ENCODE measurements around the gene KLHL25. TPM values are rescaled to one million over a fixed set of nuclear protein-coding genes. Genes with fewer than 3 reads are reported as not detected.
A peak's percentile ranks its signal among the peaks of the same experiment; 100 is the strongest.

KLHL25 gene
- 5.6 TPM for polyA plus RNA-seq
- long read RNA-seq, donor 1, full-length matches to known transcripts: 1 of 1 reads
- long read RNA-seq, donor 1, partial matches to known transcripts: 0 of 1 reads
- long read RNA-seq, donor 1, other reads (novel, unspliced or antisense): 0 of 1 reads
- long read RNA-seq, donor 2, full-length matches to known transcripts: 3 of 3 reads
- long read RNA-seq, donor 2, partial matches to known transcripts: 0 of 3 reads
- long read RNA-seq, donor 2, other reads (novel, unspliced or antisense): 0 of 3 reads
- long read RNA-seq, donor 3: 0 reads
- long read RNA-seq, donor 4: 0 reads
- long read RNA-seq, donor 5, full-length matches to known transcripts: 2 of 2 reads
- long read RNA-seq, donor 5, partial matches to known transcripts: 0 of 2 reads
- long read RNA-seq, donor 5, other reads (novel, unspliced or antisense): 0 of 2 reads
- long read RNA-seq, donor 6, full-length matches to known transcripts: 6 of 6 reads
- long read RNA-seq, donor 6, partial matches to known transcripts: 0 of 6 reads
- long read RNA-seq, donor 6, other reads (novel, unspliced or antisense): 0 of 6 reads
- long read RNA-seq, donor 7, full-length matches to known transcripts: 2 of 2 reads
- long read RNA-seq, donor 7, partial matches to known transcripts: 0 of 2 reads
- long read RNA-seq, donor 7, other reads (novel, unspliced or antisense): 0 of 2 reads
- long read RNA-seq, donor 8, full-length matches to known transcripts: 4 of 4 reads
- long read RNA-seq, donor 8, partial matches to known transcripts: 0 of 4 reads
- long read RNA-seq, donor 8, other reads (novel, unspliced or antisense): 0 of 4 reads
- long read RNA-seq, donor 9, full-length matches to known transcripts: 1 of 1 reads
- long read RNA-seq, donor 9, partial matches to known transcripts: 0 of 1 reads
- long read RNA-seq, donor 9, other reads (novel, unspliced or antisense): 0 of 1 reads
- long read RNA-seq, donor 10, full-length matches to known transcripts: 2 of 2 reads
- long read RNA-seq, donor 10, partial matches to known transcripts: 0 of 2 reads
- long read RNA-seq, donor 10, other reads (novel, unspliced or antisense): 0 of 2 reads
- long read RNA-seq, donor 11, full-length matches to known transcripts: 4 of 4 reads
- long read RNA-seq, donor 11, partial matches to known transcripts: 0 of 4 reads
- long read RNA-seq, donor 11, other reads (novel, unspliced or antisense): 0 of 4 reads

GRCh38 chr15:85794598-85795336 lies at the start of gene KLHL25:
TSS of gene KLHL25 (minus strand) at chr15:85794925. CDS start at chr15:85769810, 25,115 bp downstream.
- H3K27me3 ChIP-seq (ENCODE audit: control insufficient read depth, insufficient read depth, low read length): no peaks in the 10 kb centered on the region

GRCh38 chr15:85840802-85841152 lies 46.1 kb upstream of the KLHL25 start:
- DNase-seq: no peak
- peaks cover 35% of the 10 kb centered on the region for H3K4me1 ChIP-seq (ENCODE audit: control insufficient read depth, insufficient read depth, low read length)

More at GRCh38 chr15:85794598-85795336, at the start of gene KLHL25:
- Histone ChIP-seq H3K9me3 (ENCODE audit: control insufficient read depth, low read depth, low read length) (no peaks in the 10 kb centered on the region), H3K36me3 (ENCODE audit: control insufficient read depth, insufficient read depth, low read length) (no peaks in the 10 kb centered on the region), H3K4me1 (ENCODE audit: control insufficient read depth, insufficient read depth, low read length) (peaks cover 16% of the 10 kb centered on the region), H3K27ac (ENCODE audit: low read length) (peak within 1 kb of the TSS; percentile 80), H3K4me3 (ENCODE audit: low read length) (peak within 1 kb of the TSS; percentile 69)
- WGBS (ENCODE audit: insufficient coverage, low lambda C conversion rate): no CpG with 5 or more reads among the region's 71 CpGs
- DNase-seq: peak; percentile 95 to 97

GRCh38 chr15:85840079-85840801 lies 45.5 kb upstream of the KLHL25 start:
- peaks cover 35% of the 10 kb centered on the region for H3K4me1 ChIP-seq (ENCODE audit: control insufficient read depth, insufficient read depth, low read length)
- WGBS (ENCODE audit: insufficient coverage, low lambda C conversion rate): no CpG with 5 or more reads among the region's 32 CpGs
- no peaks in the 10 kb centered on the region for H3K9me3 ChIP-seq (ENCODE audit: control insufficient read depth, low read depth, low read length)
- no peak overlapping the region for H3K4me3 ChIP-seq (ENCODE audit: low read length)
- peaks cover 4% of the 10 kb centered on the region for H3K27me3 ChIP-seq (ENCODE audit: control insufficient read depth, insufficient read depth, low read length)
- H3K36me3 ChIP-seq (ENCODE audit: control insufficient read depth, insufficient read depth, low read length): no peaks in the 10 kb centered on the region
- peak overlapping the region; percentile 64 for H3K27ac ChIP-seq (ENCODE audit: low read length)
- peak; percentile 94 to 97 for DNase-seq

More at GRCh38 chr15:85840802-85841152, 46.1 kb upstream of the KLHL25 start:
- Histone ChIP-seq H3K27me3 (ENCODE audit: control insufficient read depth, insufficient read depth, low read length) (peaks cover 5% of the 10 kb centered on the region), H3K9me3 (ENCODE audit: control insufficient read depth, low read depth, low read length) (no peaks in the 10 kb centered on the region), H3K27ac (ENCODE audit: low read length) (no peak overlapping the region), H3K4me3 (ENCODE audit: low read length) (no peak overlapping the region), H3K36me3 (ENCODE audit: control insufficient read depth, insufficient read depth, low read length) (no peaks in the 10 kb centered on the region)
- no CpG with 5 or more reads among the region's 8 CpGs for WGBS (ENCODE audit: insufficient coverage, low lambda C conversion rate)

GRCh38 chr15:85839643-85840042 lies 44.9 kb upstream of the KLHL25 start:
- Histone ChIP-seq H3K4me1 (ENCODE audit: control insufficient read depth, insufficient read depth, low read length) (peaks cover 35% of the 10 kb centered on the region), H3K27me3 (ENCODE audit: control insufficient read depth, insufficient read depth, low read length) (no peaks in the 10 kb centered on the region), H3K4me3 (ENCODE audit: low read length) (no peak overlapping the region), H3K27ac (ENCODE audit: low read length) (no peak overlapping the region), H3K36me3 (ENCODE audit: control insufficient read depth, insufficient read depth, low read length) (no peaks in the 10 kb centered on the region), H3K9me3 (ENCODE audit: control insufficient read depth, low read depth, low read length) (no peaks in the 10 kb centered on the region)
- WGBS (ENCODE audit: insufficient coverage, low lambda C conversion rate): 86% methylated on average over 1 of the region's 2 CpGs
- DNase-seq: peak in 1 of 2 donors; percentile 27

- Histone ChIP-seq H3K9me3 (ENCODE audit: control insufficient read depth, low read depth, low read length) (no peaks in the 10 kb centered on the region), H3K27ac (ENCODE audit: low read length) (peak overlapping the region; percentile 13), H3K4me1 (ENCODE audit: control insufficient read depth, insufficient read depth, low read length) (peaks cover 35% of the 10 kb centered on the region), H3K4me3 (ENCODE audit: low read length) (no peak overlapping the region), H3K36me3 (ENCODE audit: control insufficient read depth, insufficient read depth, low read length) (no peaks in the 10 kb centered on the region), H3K27me3 (ENCODE audit: control insufficient read depth, insufficient read depth, low read length) (no peaks in the 10 kb centered on the region)
- DNase-seq: peak in 1 of 2 donors; percentile 39
- no CpG with 5 or more reads among the region's 8 CpGs for WGBS (ENCODE audit: insufficient coverage, low lambda C conversion rate)
These were observed 43.9 kb upstream of the KLHL25 start for GRCh38 chr15:85838655-85839054.

- Histone ChIP-seq H3K27ac (ENCODE audit: low read length) (peak overlapping the region; percentile 67), H3K4me3 (ENCODE audit: low read length) (no peak overlapping the region), H3K9me3 (ENCODE audit: control insufficient read depth, low read depth, low read length) (no peaks in the 10 kb centered on the region), H3K4me1 (ENCODE audit: control insufficient read depth, insufficient read depth, low read length) (peaks cover 35% of the 10 kb centered on the region), H3K27me3 (ENCODE audit: control insufficient read depth, insufficient read depth, low read length) (no peaks in the 10 kb centered on the region), H3K36me3 (ENCODE audit: control insufficient read depth, insufficient read depth, low read length) (no peaks in the 10 kb centered on the region)
- DNase-seq: no peak
- WGBS (ENCODE audit: insufficient coverage, low lambda C conversion rate): no CpG with 5 or more reads among the region's 2 CpGs
These were observed 43.2 kb upstream of the KLHL25 start for GRCh38 chr15:85837881-85838280.

- Histone ChIP-seq H3K4me1 (ENCODE audit: control insufficient read depth, insufficient read depth, low read length) (peaks cover 35% of the 10 kb centered on the region), H3K36me3 (ENCODE audit: control insufficient read depth, insufficient read depth, low read length) (no peaks in the 10 kb centered on the region), H3K27me3 (ENCODE audit: control insufficient read depth, insufficient read depth, low read length) (no peaks in the 10 kb centered on the region), H3K27ac (ENCODE audit: low read length) (peak overlapping the region; percentile 67), H3K4me3 (ENCODE audit: low read length) (no peak overlapping the region), H3K9me3 (ENCODE audit: control insufficient read depth, low read depth, low read length) (no peaks in the 10 kb centered on the region)
- DNase-seq: peak; percentile 82 to 91
- WGBS (ENCODE audit: insufficient coverage, low lambda C conversion rate): no CpG with 5 or more reads among the region's 6 CpGs
These were observed 42.3 kb upstream of the KLHL25 start for GRCh38 chr15:85837011-85837433.

GRCh38 chr15:85834651-85835050 lies 39.9 kb upstream of the KLHL25 start:
- no CpG with 5 or more reads among the region's 3 CpGs for WGBS (ENCODE audit: insufficient coverage, low lambda C conversion rate)
- H3K9me3 ChIP-seq (ENCODE audit: control insufficient read depth, low read depth, low read length): no peaks in the 10 kb centered on the region
- H3K4me3 ChIP-seq (ENCODE audit: low read length): no peak overlapping the region
- H3K27ac ChIP-seq (ENCODE audit: low read length): no peak overlapping the region
- H3K27me3 ChIP-seq (ENCODE audit: control insufficient read depth, insufficient read depth, low read length): no peaks in the 10 kb centered on the region
- peaks cover 27% of the 10 kb centered on the region for H3K4me1 ChIP-seq (ENCODE audit: control insufficient read depth, insufficient read depth, low read length)
- H3K36me3 ChIP-seq (ENCODE audit: control insufficient read depth, insufficient read depth, low read length): no peaks in the 10 kb centered on the region
- no peak for DNase-seq

GRCh38 chr15:85832394-85832793 lies 37.7 kb upstream of the KLHL25 start:
- Histone ChIP-seq H3K36me3 (ENCODE audit: control insufficient read depth, insufficient read depth, low read length) (no peaks in the 10 kb centered on the region), H3K9me3 (ENCODE audit: control insufficient read depth, low read depth, low read length) (no peaks in the 10 kb centered on the region), H3K4me3 (ENCODE audit: low read length) (no peak overlapping the region), H3K4me1 (ENCODE audit: control insufficient read depth, insufficient read depth, low read length) (peaks cover 8% of the 10 kb centered on the region), H3K27ac (ENCODE audit: low read length) (no peak overlapping the region), H3K27me3 (ENCODE audit: control insufficient read depth, insufficient read depth, low read length) (no peaks in the 10 kb centered on the region)
- DNase-seq: no peak
- no CpG with 5 or more reads among the region's 4 CpGs for WGBS (ENCODE audit: insufficient coverage, low lambda C conversion rate)

Measured in large intestine (tissue), 12 donors.